Measurements from ENCODE around the gene SENP3.

GRCh38 chr17:7611635-7612293, 50.0 kb downstream of the SENP3 start:
- no peak for TF ChIP-seq EZH2phosphoT487 (IDR thresholded peaks at IDR 0.05; ENCODE audit: low read depth, severe bottlenecking, unreplicated experiment)
- no peak for TF ChIP-seq CTCF (IDR thresholded peaks at IDR 0.05; ENCODE audit: poor library complexity)
- TF ChIP-seq EZH2 (IDR thresholded peaks at IDR 0.05; ENCODE audit: borderline replicate concordance) = no peak
